Esophagus squamous epithelium (tissue), 4 donors: ENCODE measurements around the gene CCDC185.

Experiments used
- CTCF ChIP-seq, 6 experiments: fragments of 450-650 bp in 4 of 6; fragments of 200-600 bp in 2 of 6; sonication (generic) in 2 of 6; IDR thresholded peaks; one replicate each; pipeline ENCODE4 v1.5.1; 2016 to 2019; ENCODE audit warnings: antibody characterized with exemption in 6 of 6, mild to moderate bottlenecking in 4 of 6, moderate library complexity in 4 of 6
- POLR2A ChIP-seq, 4 donors: fragments of 450-650 bp; IDR thresholded peaks; one replicate each; pipeline ENCODE4 v1.6.1; 2017; ENCODE audit warnings: antibody characterized with exemption in 4 of 4, mild to moderate bottlenecking in 4 of 4, moderate library complexity in 3 of 4

- TF ChIP-seq POLR2A (IDR thresholded peaks at IDR 0.05), result no peak
- TF ChIP-seq CTCF (IDR thresholded peaks at IDR 0.05), result no peak
Measured at GRCh38 chr1:223419115-223419514, 25.9 kb downstream of the CCDC185 start.
